Mucosa of stomach (tissue), 1 donor: ENCODE results near the gene MARF1.

Source experiments
- H3K27me3 ChIP-seq: one replicate; pipeline ENCODE4 v1.7.0; 2013; ENCODE audit warnings: mild to moderate bottlenecking, low read length; ENCODE audit not compliant: control insufficient read depth, insufficient read depth
- H3K36me3 ChIP-seq: one replicate; pipeline ENCODE4 v1.7.0; 2013; ENCODE audit warnings: low read length; ENCODE audit not compliant: control insufficient read depth, insufficient read depth
- H3K4me1 ChIP-seq: one replicate; pipeline ENCODE4 v1.7.0; 2013; ENCODE audit warnings: mild to moderate bottlenecking, low read length; ENCODE audit not compliant: control insufficient read depth, insufficient read depth
- H3K4me3 ChIP-seq: one replicate; pipeline ENCODE4 v1.7.0; 2013; ENCODE audit warnings: low read length
- H3K9ac ChIP-seq: one replicate; pipeline ENCODE4 v1.7.0; 2013; ENCODE audit warnings: mild to moderate bottlenecking, low read length, moderate library complexity
- H3K9me3 ChIP-seq: one replicate; pipeline ENCODE4 v1.7.0; 2013; ENCODE audit warnings: mild to moderate bottlenecking, low read length, moderate library complexity; ENCODE audit not compliant: control insufficient read depth
- donor health status: Pancreatic carcinoma.

Gene MARF1

GRCh38 chr16:15640966-15641365 lies 2.0 kb downstream of the MARF1 start:
- H3K9ac ChIP-seq, result no peak overlapping the region
- H3K4me1 ChIP-seq, result peaks cover 26% of the 10 kb centered on the region
- H3K36me3 ChIP-seq, result peaks cover 10% of the 10 kb centered on the region
- H3K9me3 ChIP-seq, result no peaks in the 10 kb centered on the region
- no peak overlapping the region for H3K4me3 ChIP-seq
- no peaks in the 10 kb centered on the region for H3K27me3 ChIP-seq

- Histone ChIP-seq H3K9ac (no peak overlapping the region), H3K4me3 (no peak overlapping the region), H3K36me3 (peaks cover 19% of the 10 kb centered on the region)
Measured at GRCh38 chr16:15639061-15639568, 3.8 kb downstream of the MARF1 start.

GRCh38 chr16:15636392-15636873 lies 6.5 kb downstream of the MARF1 start:
- Histone ChIP-seq H3K4me3 (no peak overlapping the region), H3K27me3 (no peaks in the 10 kb centered on the region), H3K36me3 (peaks cover 22% of the 10 kb centered on the region), H3K9me3 (no peaks in the 10 kb centered on the region), H3K4me1 (peaks cover 9% of the 10 kb centered on the region), H3K9ac (no peak overlapping the region)

More at GRCh38 chr16:15639061-15639568, 3.8 kb downstream of the MARF1 start:
- H3K4me1 ChIP-seq, result peaks cover 21% of the 10 kb centered on the region
- no peaks in the 10 kb centered on the region for H3K9me3 ChIP-seq
- no peaks in the 10 kb centered on the region for H3K27me3 ChIP-seq

- H3K9ac ChIP-seq, result no peak overlapping the region
- peaks cover 22% of the 10 kb centered on the region for H3K36me3 ChIP-seq
- no peak overlapping the region for H3K4me3 ChIP-seq
Measured at GRCh38 chr16:15635926-15636325, 7.0 kb downstream of the MARF1 start.

GRCh38 chr16:15631730-15632409 lies 11.1 kb downstream of the MARF1 start:
- H3K4me1 ChIP-seq, result peaks cover 15% of the 10 kb centered on the region
- no peaks in the 10 kb centered on the region for H3K27me3 ChIP-seq
- H3K36me3 ChIP-seq, result peaks cover 18% of the 10 kb centered on the region
- H3K9ac ChIP-seq, result no peak overlapping the region
- H3K4me3 ChIP-seq, result no peak overlapping the region
- H3K9me3 ChIP-seq, result no peaks in the 10 kb centered on the region

More at GRCh38 chr16:15635926-15636325, 7.0 kb downstream of the MARF1 start:
- no peaks in the 10 kb centered on the region for H3K9me3 ChIP-seq
- H3K4me1 ChIP-seq, result peaks cover 5% of the 10 kb centered on the region
- no peaks in the 10 kb centered on the region for H3K27me3 ChIP-seq

GRCh38 chr16:15621889-15622288 lies 21.1 kb downstream of the MARF1 start:
- Histone ChIP-seq H3K9ac (no peak overlapping the region), H3K27me3 (no peaks in the 10 kb centered on the region), H3K9me3 (no peaks in the 10 kb centered on the region), H3K4me1 (no peaks in the 10 kb centered on the region), H3K4me3 (no peak overlapping the region), H3K36me3 (peaks cover 15% of the 10 kb centered on the region)

GRCh38 chr16:15621456-15621855 lies 21.5 kb downstream of the MARF1 start:
- H3K4me1 ChIP-seq, result no peaks in the 10 kb centered on the region
- H3K4me3 ChIP-seq, result no peak overlapping the region
- H3K9ac ChIP-seq, result no peak overlapping the region
- peaks cover 15% of the 10 kb centered on the region for H3K36me3 ChIP-seq
- H3K9me3 ChIP-seq, result no peaks in the 10 kb centered on the region
- H3K27me3 ChIP-seq, result no peaks in the 10 kb centered on the region

- Histone ChIP-seq H3K4me1 (no peaks in the 10 kb centered on the region), H3K9ac (no peak overlapping the region), H3K4me3 (no peak overlapping the region), H3K9me3 (no peaks in the 10 kb centered on the region), H3K27me3 (no peaks in the 10 kb centered on the region), H3K36me3 (peaks cover 15% of the 10 kb centered on the region)
Measured at GRCh38 chr16:15620611-15621195, 22.3 kb downstream of the MARF1 start.

GRCh38 chr16:15618392-15618791 lies 24.6 kb downstream of the MARF1 start:
- Histone ChIP-seq H3K36me3 (peaks cover 9% of the 10 kb centered on the region), H3K9me3 (no peaks in the 10 kb centered on the region), H3K4me3 (no peak overlapping the region), H3K27me3 (no peaks in the 10 kb centered on the region), H3K9ac (no peak overlapping the region), H3K4me1 (no peaks in the 10 kb centered on the region)

- H3K36me3 ChIP-seq, result peaks cover 9% of the 10 kb centered on the region
- no peak overlapping the region for H3K4me3 ChIP-seq
- no peaks in the 10 kb centered on the region for H3K27me3 ChIP-seq
- H3K9ac ChIP-seq, result no peak overlapping the region
- no peaks in the 10 kb centered on the region for H3K4me1 ChIP-seq
- no peaks in the 10 kb centered on the region for H3K9me3 ChIP-seq
Measured at GRCh38 chr16:15617901-15618300, 25.1 kb downstream of the MARF1 start.

- H3K9me3 ChIP-seq, result no peaks in the 10 kb centered on the region
- H3K4me3 ChIP-seq, result no peak overlapping the region
- peaks cover 12% of the 10 kb centered on the region for H3K36me3 ChIP-seq
- H3K4me1 ChIP-seq, result no peaks in the 10 kb centered on the region
- no peaks in the 10 kb centered on the region for H3K27me3 ChIP-seq
- H3K9ac ChIP-seq, result no peak overlapping the region
Measured at GRCh38 chr16:15616475-15617165, 26.3 kb downstream of the MARF1 start.

- Histone ChIP-seq H3K4me3 (no peak overlapping the region), H3K9ac (no peak overlapping the region), H3K27me3 (no peaks in the 10 kb centered on the region), H3K4me1 (no peaks in the 10 kb centered on the region), H3K9me3 (no peaks in the 10 kb centered on the region), H3K36me3 (peaks cover 12% of the 10 kb centered on the region)
Measured at GRCh38 chr16:15616012-15616411, 26.9 kb downstream of the MARF1 start.
